SJSA1 (cell line): ENCODE results near the gene FAM151A. TPM values are rescaled to one million over a fixed set of nuclear protein-coding genes. Genes with fewer than 3 reads are reported as not detected.
"Not testable (repeated sequence)": the region's sequence is repeated elsewhere in the genome, so short reads cannot be mapped to it uniquely, and the experiment has no call there.

Experiments
- DNase-seq, 2 experiments: peaks; one replicate each; pipeline ENCODE4 v3.0.0-alpha.2; 2015 to 2020; ENCODE audit warnings: low spot score in 2 of 2, low read depth in 1 of 2
- H3K27ac ChIP-seq: fragments of 250-450 bp; sonication (Bioruptor Pico); 2 replicates; pipeline ENCODE4 v1.5.1; 2020; ENCODE audit warnings: mild to moderate bottlenecking, moderate library complexity
- H3K27me3 ChIP-seq: fragments of 250-450 bp; sonication (Bioruptor Pico); replicated peaks from 2 replicates; pipeline ENCODE4 v1.5.1; 2020; ENCODE audit warnings: mild to moderate bottlenecking, moderate library complexity
- H3K36me3 ChIP-seq: fragments of 250-450 bp; sonication (Bioruptor Pico); 2 replicates; pipeline ENCODE4 v1.5.1; 2020; ENCODE audit warnings: mild to moderate bottlenecking
- H3K4me1 ChIP-seq: fragments of 250-450 bp; sonication (Bioruptor Pico); replicated peaks from 2 replicates; pipeline ENCODE4 v1.6.1; 2021; ENCODE audit warnings: mild to moderate bottlenecking
- H3K4me3 ChIP-seq: fragments of 250-450 bp; sonication (Bioruptor Pico); 2 replicates; pipeline ENCODE4 v1.5.1; 2020; ENCODE audit warnings: mild to moderate bottlenecking
- H3K9me3 ChIP-seq: fragments of 250-450 bp; sonication (Bioruptor Pico); replicated peaks from 2 replicates; pipeline ENCODE4 v1.5.1; 2020; ENCODE audit warnings: mild to moderate bottlenecking
- total RNA-seq: library from RNA; depleted of rRNA; stranded (reverse); fragments of >200 nt; shearing (Covaris generic); gene quantifications from 2 replicates; pipeline ENCODE4 v1.2.3, GENCODE V29; 2014

Gene FAM151A
- total RNA-seq, 1 experiment from 2014 or later = not detected

GRCh38 chr1:54649130-54649898 lies 26.0 kb upstream of the FAM151A start:
- H3K27ac ChIP-seq = no peak overlapping the region
- DNase-seq = no peak
- H3K36me3 ChIP-seq = no peaks in the 10 kb centered on the region
- no peaks in the 10 kb centered on the region for H3K27me3 ChIP-seq
- no peaks in the 10 kb centered on the region for H3K9me3 ChIP-seq
- H3K4me3 ChIP-seq = no peak overlapping the region
- no peaks in the 10 kb centered on the region for H3K4me1 ChIP-seq

- Histone ChIP-seq H3K9me3 (peaks cover 8% of the 10 kb centered on the region; the same call in 1 of the 2 replicates), H3K27me3 (no peaks in the 10 kb centered on the region)
- no peak for DNase-seq
Measured at GRCh38 chr1:54645806-54646676, 22.7 kb upstream of the FAM151A start.

GRCh38 chr1:54643736-54644135 lies 20.4 kb upstream of the FAM151A start:
- Histone ChIP-seq H3K27ac (no peak overlapping the region), H3K9me3 (peaks cover 8% of the 10 kb centered on the region; the same call in 1 of the 2 replicates), H3K4me3 (no peak overlapping the region), H3K36me3 (no peaks in the 10 kb centered on the region), H3K4me1 (no peaks in the 10 kb centered on the region), H3K27me3 (no peaks in the 10 kb centered on the region)
- no peak for DNase-seq

More at GRCh38 chr1:54645806-54646676, 22.7 kb upstream of the FAM151A start:
- no peaks in the 10 kb centered on the region for H3K36me3 ChIP-seq
- H3K4me3 ChIP-seq = no peak overlapping the region
- H3K27ac ChIP-seq = no peak overlapping the region
- H3K4me1 ChIP-seq = no peaks in the 10 kb centered on the region

GRCh38 chr1:54640863-54641836 lies 17.8 kb upstream of the FAM151A start, which contains the start of gene MROH7:
TSS of gene MROH7 (plus strand) at chr1:54641786. CDS start at chr1:54652927, 11,141 bp downstream.
- no peak within 1 kb of the TSS for H3K27ac ChIP-seq
- no peaks in the 10 kb centered on the region for H3K36me3 ChIP-seq
- peaks cover 8% of the 10 kb centered on the region; the same call in 1 of the 2 replicates for H3K9me3 ChIP-seq
- no peak for DNase-seq
- no peaks in the 10 kb centered on the region for H3K27me3 ChIP-seq
- H3K4me1 ChIP-seq = no peaks in the 10 kb centered on the region
- H3K4me3 ChIP-seq = no peak within 1 kb of the TSS

GRCh38 chr1:54640361-54640760 lies 17.0 kb upstream of the FAM151A start:
- H3K9me3 ChIP-seq = peaks cover 8% of the 10 kb centered on the region; the same call in 1 of the 2 replicates
- no peaks in the 10 kb centered on the region for H3K27me3 ChIP-seq
- H3K27ac ChIP-seq = no peak overlapping the region
- no peaks in the 10 kb centered on the region for H3K4me1 ChIP-seq
- no peaks in the 10 kb centered on the region for H3K36me3 ChIP-seq
- no peak for DNase-seq
- no peak overlapping the region for H3K4me3 ChIP-seq

GRCh38 chr1:54636461-54637446 lies 13.4 kb upstream of the FAM151A start:
- not testable (repeated sequence) for H3K27ac ChIP-seq, DNase-seq, H3K27me3 ChIP-seq, H3K4me3 ChIP-seq, H3K9me3 ChIP-seq, H3K4me1 ChIP-seq, H3K36me3 ChIP-seq

- H3K4me3 ChIP-seq, H3K4me1 ChIP-seq, DNase-seq, H3K27me3 ChIP-seq, H3K27ac ChIP-seq, H3K9me3 ChIP-seq, H3K36me3 ChIP-seq: not testable (repeated sequence)
Measured at GRCh38 chr1:54635804-54636203, 12.5 kb upstream of the FAM151A start.

- Histone ChIP-seq H3K4me3 (no peak overlapping the region), H3K27me3 (no peaks in the 10 kb centered on the region), H3K9me3 (no peaks in the 10 kb centered on the region), H3K27ac (no peak overlapping the region), H3K36me3 (no peaks in the 10 kb centered on the region), H3K4me1 (no peaks in the 10 kb centered on the region)
- DNase-seq = no peak
Measured at GRCh38 chr1:54627196-54627595, 3.9 kb upstream of the FAM151A start.

- no peaks in the 10 kb centered on the region for H3K27me3 ChIP-seq
- no peak overlapping the region for H3K4me3 ChIP-seq
- no peak for DNase-seq
- H3K4me1 ChIP-seq = no peaks in the 10 kb centered on the region
- H3K9me3 ChIP-seq = no peaks in the 10 kb centered on the region
- H3K27ac ChIP-seq = no peak overlapping the region
- H3K36me3 ChIP-seq = no peaks in the 10 kb centered on the region
Measured at GRCh38 chr1:54624466-54625464, 1.4 kb upstream of the FAM151A start.

GRCh38 chr1:54619749-54620148 lies 3.6 kb downstream of the FAM151A start:
- Histone ChIP-seq H3K27ac (no peak overlapping the region), H3K4me1 (no peaks in the 10 kb centered on the region), H3K9me3 (no peaks in the 10 kb centered on the region), H3K4me3 (no peak overlapping the region), H3K27me3 (no peaks in the 10 kb centered on the region; the same call in 1 of the 2 replicates), H3K36me3 (no peaks in the 10 kb centered on the region)
- no peak for DNase-seq

- no peaks in the 10 kb centered on the region; the same call in 1 of the 2 replicates for H3K27me3 ChIP-seq
- H3K4me1 ChIP-seq = no peaks in the 10 kb centered on the region
- no peak overlapping the region for H3K27ac ChIP-seq
- no peak for DNase-seq
- H3K36me3 ChIP-seq = no peaks in the 10 kb centered on the region
- H3K9me3 ChIP-seq = no peaks in the 10 kb centered on the region
- no peak overlapping the region for H3K4me3 ChIP-seq
Measured at GRCh38 chr1:54615531-54616279, 7.6 kb downstream of the FAM151A start.
